ENCODE measurements around the gene DIP2C. TPM values are rescaled to one million over a fixed set of nuclear protein-coding genes. Genes with fewer than 3 reads are reported as not detected.

The DIP2C gene
- total RNA-seq, 4 donors from 2014 or later: 13.4 to 32.0 (median 18.4) TPM

DNA sequence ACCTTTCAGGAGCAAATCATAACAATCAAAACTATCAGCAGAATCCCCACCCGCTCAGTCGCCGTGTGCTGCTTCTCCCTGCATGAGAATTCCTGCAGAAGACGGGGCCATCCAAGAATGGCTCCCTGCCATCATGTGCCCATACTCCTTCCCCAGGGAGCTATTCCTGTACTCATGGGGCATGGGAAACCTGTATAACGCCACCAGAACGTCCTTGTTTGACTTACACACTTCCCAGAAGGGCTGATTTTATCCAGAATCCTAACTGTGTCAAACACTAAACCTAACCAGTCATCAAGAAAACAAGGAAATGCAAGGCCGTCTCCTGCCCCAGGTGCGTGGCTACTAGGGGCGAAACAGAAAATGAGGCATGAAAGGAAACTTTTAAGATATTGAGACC lies 16.0 kb downstream of the DIP2C start:
- TF ChIP-seq EP300 (IDR thresholded peaks at IDR 0.05; ENCODE audit: low read depth): no peak
- TF ChIP-seq CTCF (IDR thresholded peaks at IDR 0.05): no peak
- no peak for TF ChIP-seq POLR2AphosphoS5 (IDR thresholded peaks at IDR 0.05)
- TF ChIP-seq POLR2A (IDR thresholded peaks at IDR 0.05): no peak
- intact Hi-C loops (cut with DNase I; ENCODE audit: low total_unique reads): no loop called here
- DNase-seq: peak; percentile 2

GRCh38 chr10:672992-673391 lies 16.5 kb downstream of the DIP2C start:
- in situ Hi-C loops (cut with MboI; ENCODE audit: low pct_ligation_motif_present in 1 of 4, low pct_unique_long_range_greater_than_20kb in 1 of 4, low sequenced_read_pairs in 3 of 4) (no loop called here), intact Hi-C loops (cut with DNase I; ENCODE audit: low total_unique reads) (no loop called here)
- H3K27ac ChIP-seq: peak overlapping the region in 2 of 4 donors; percentile 6 to 16
- WGBS, 2 donors (ENCODE audit: low coverage in 1 of 2): 83 to 100% methylated on average over 3 to 5 of the region's 5 CpGs
- H3K4me3 ChIP-seq: no peak overlapping the region
- TF ChIP-seq EP300 (IDR thresholded peaks at IDR 0.05; ENCODE audit: low read depth): no peak
- TF ChIP-seq POLR2AphosphoS5 (IDR thresholded peaks at IDR 0.05): no peak
- no peak for TF ChIP-seq CTCF (IDR thresholded peaks at IDR 0.05)
- no peak for TF ChIP-seq POLR2A (IDR thresholded peaks at IDR 0.05)
- peak; percentile 2 for DNase-seq
- peaks cover 0 to 4% (median 2%) of the 10 kb centered on the region in 4 donors for H3K4me1 ChIP-seq
- H3K36me3 ChIP-seq: no peaks in the 10 kb centered on the region
- no peaks in the 10 kb centered on the region for H3K9me3 ChIP-seq
- no peaks in the 10 kb centered on the region for H3K27me3 ChIP-seq

More for the DNA sequence above, 16.0 kb downstream of the DIP2C start:
- no peaks in the 10 kb centered on the region for H3K9me3 ChIP-seq
- H3K27me3 ChIP-seq: no peaks in the 10 kb centered on the region
- no peak overlapping the region for H3K4me3 ChIP-seq
- no peaks in the 10 kb centered on the region for H3K36me3 ChIP-seq
- WGBS, 2 donors (ENCODE audit: low coverage in 1 of 2): 50 to 78% methylated on average over 4 to 9 of the region's 9 CpGs
- H3K27ac ChIP-seq: peak overlapping the region in 2 of 4 donors; percentile 6 to 16
- in situ Hi-C loops (cut with MboI; ENCODE audit: low pct_ligation_motif_present in 1 of 4, low pct_unique_long_range_greater_than_20kb in 1 of 4, low sequenced_read_pairs in 3 of 4): no loop called here
- peaks cover 0 to 4% (median 2%) of the 10 kb centered on the region in 4 donors for H3K4me1 ChIP-seq

DNA sequence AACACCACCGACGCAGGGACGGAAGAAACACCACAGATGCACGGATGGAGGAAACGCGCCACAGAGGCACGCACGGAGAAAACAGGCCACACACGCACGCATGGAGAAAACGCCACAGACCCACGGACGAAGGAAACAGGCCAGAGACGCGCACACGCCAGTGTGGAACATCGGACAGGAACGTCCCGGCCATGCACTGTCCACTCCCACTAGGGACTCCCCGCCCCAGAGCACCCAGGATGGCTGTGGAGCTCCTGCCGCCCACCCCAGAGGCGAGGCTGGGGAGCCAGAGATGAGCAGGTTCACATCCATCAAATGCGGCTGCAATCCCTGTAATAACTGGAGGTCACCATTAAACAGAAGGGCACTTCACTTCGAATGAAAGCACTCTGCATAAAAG lies 17.3 kb downstream of the DIP2C start:
- Histone ChIP-seq H3K4me3 (no peak overlapping the region), H3K36me3 (no peaks in the 10 kb centered on the region), H3K4me1 (peaks cover 0 to 4% (median 0%) of the 10 kb centered on the region in 4 donors), H3K9me3 (no peaks in the 10 kb centered on the region), H3K27me3 (no peaks in the 10 kb centered on the region), H3K27ac (no peak overlapping the region)
- 87 to 96% methylated on average over 3 to 24 of the region's 24 CpGs for WGBS, 2 donors (ENCODE audit: low coverage in 1 of 2)
- in situ Hi-C loops (cut with MboI; ENCODE audit: low pct_ligation_motif_present in 1 of 4, low pct_unique_long_range_greater_than_20kb in 1 of 4, low sequenced_read_pairs in 3 of 4) (no loop called here), intact Hi-C loops (cut with DNase I; ENCODE audit: low total_unique reads) (no loop called here)
- TF ChIP-seq POLR2AphosphoS5 (IDR thresholded peaks at IDR 0.05): no peak
- peak; percentile 2 for DNase-seq

DNA sequence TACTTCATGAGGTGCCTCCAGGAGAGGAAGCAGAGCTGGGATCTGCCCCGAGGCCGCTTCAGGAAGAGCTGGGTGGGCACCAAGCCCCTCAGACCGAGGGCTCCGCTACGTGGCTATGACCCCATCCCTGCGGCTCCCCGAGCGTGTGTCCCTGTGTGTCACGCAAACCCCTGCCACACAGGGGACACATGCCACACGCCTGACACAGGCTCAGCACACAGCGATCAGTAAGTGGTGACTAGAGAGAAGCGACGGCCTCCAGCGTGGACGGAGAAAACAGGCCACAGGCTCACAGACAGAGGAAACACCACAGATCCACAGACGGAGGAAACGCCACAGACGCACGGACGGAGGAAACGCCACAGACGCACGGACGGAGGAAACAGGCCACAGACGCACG lies 18.5 kb downstream of the DIP2C start:
- Histone ChIP-seq H3K9me3 (no peaks in the 10 kb centered on the region), H3K27ac (no peak overlapping the region), H3K36me3 (no peaks in the 10 kb centered on the region), H3K4me3 (no peak overlapping the region), H3K4me1 (peaks cover 0 to 4% (median 0%) of the 10 kb centered on the region in 4 donors), H3K27me3 (no peaks in the 10 kb centered on the region)
- intact Hi-C loops (cut with DNase I; ENCODE audit: low total_unique reads) (no loop called here), in situ Hi-C loops (cut with MboI; ENCODE audit: low pct_ligation_motif_present in 1 of 4, low pct_unique_long_range_greater_than_20kb in 1 of 4, low sequenced_read_pairs in 3 of 4) (no loop called here)
- WGBS, 2 donors (ENCODE audit: low coverage in 1 of 2): 86 to 88% methylated on average over 15 to 26 of the region's 26 CpGs
- TF ChIP-seq EP300 (IDR thresholded peaks at IDR 0.05; ENCODE audit: low read depth): no peak
- peak; percentile 2 for DNase-seq

DNA sequence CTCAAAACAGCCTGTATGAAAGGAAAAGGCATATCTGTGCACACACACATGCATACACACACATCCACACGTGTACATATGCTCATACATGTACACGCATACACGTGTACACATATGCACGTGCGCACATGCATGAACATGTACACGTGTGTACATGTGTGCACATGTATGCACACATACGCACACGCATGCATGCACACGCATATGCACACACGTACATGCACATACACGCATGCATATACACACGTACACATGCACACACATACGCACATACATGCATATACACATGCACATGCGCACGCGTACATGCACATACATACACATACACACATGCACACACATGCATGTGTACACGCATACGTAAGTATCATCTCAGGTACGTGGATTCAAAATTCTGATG lies 19.4 kb downstream of the DIP2C start:
- H3K36me3 ChIP-seq: no peaks in the 10 kb centered on the region
- H3K27me3 ChIP-seq: no peaks in the 10 kb centered on the region
- intact Hi-C loops (cut with DNase I; ENCODE audit: low total_unique reads) (no loop called here), in situ Hi-C loops (cut with MboI; ENCODE audit: low pct_ligation_motif_present in 1 of 4, low pct_unique_long_range_greater_than_20kb in 1 of 4, low sequenced_read_pairs in 3 of 4) (no loop called here)
- WGBS, 2 donors (ENCODE audit: low coverage in 1 of 2): 80 to 91% methylated on average over 12 to 19 of the region's 19 CpGs
- H3K4me3 ChIP-seq: no peak overlapping the region
- TF ChIP-seq POLR2AphosphoS5 (IDR thresholded peaks at IDR 0.05): peak; percentile 45 to 84 (median 51)
- TF ChIP-seq POLR2A (IDR thresholded peaks at IDR 0.05): no peak
- H3K27ac ChIP-seq: no peak overlapping the region
- no peaks in the 10 kb centered on the region for H3K9me3 ChIP-seq
- peaks cover 0 to 4% (median 0%) of the 10 kb centered on the region in 4 donors for H3K4me1 ChIP-seq
- DNase-seq: no peak

Measured in transverse colon (tissue), 4 donors.